HG03159 (cell line): Measurements from ENCODE around the gene EPHB1.

Source experiments
- ATAC-seq: cut with Tn5 transposase; IDR thresholded peaks from one replicate; pipeline ENCODE4 v1.9.1; 2021; ENCODE audit warnings: mild to moderate bottlenecking, moderate library complexity; ENCODE audit not compliant: unreplicated experiment

Gene EPHB1

GRCh38 chr3:135069406-135069805, 274.3 kb downstream of the EPHB1 start:
- ATAC-seq: no peak

DNA sequence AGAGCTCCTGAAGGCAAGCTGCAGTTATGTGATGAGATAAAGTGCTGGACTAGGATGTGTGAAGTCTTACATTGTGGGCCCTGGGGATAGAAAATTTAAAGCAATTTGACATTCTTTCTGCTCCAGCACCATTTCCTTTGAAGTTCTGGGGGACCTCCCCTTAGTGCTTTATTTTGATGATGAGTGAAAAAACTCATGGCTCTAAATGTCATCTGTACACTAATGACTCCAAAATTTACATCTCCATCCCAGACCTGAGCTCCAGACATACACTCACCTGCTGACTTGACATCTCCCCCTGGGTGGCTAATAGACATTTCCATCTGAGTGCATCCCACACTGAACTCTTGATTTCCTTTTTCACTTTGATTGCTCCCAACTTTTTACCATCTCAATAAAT, 276.4 kb downstream of the EPHB1 start:
- no peak for ATAC-seq

DNA sequence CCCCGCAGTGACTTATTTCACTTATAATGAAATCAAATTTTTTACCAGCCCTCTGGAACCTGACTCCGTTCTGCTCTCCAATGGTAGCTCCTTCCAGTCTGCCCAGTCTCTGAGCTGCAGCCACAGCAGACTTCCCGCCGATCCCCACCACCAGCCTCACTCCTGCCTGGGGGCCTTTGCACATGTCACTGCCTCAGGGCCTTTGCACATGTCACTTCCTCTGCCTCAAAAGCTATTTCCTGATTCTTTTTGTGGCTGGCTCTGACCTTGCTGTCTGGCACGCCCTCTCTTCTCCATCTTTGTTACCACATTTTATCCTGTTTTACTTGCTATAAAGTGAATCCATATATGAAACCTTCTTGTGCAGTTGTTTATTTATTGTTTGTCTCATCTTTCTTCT, 277.4 kb downstream of the EPHB1 start:
- ATAC-seq: no peak

DNA sequence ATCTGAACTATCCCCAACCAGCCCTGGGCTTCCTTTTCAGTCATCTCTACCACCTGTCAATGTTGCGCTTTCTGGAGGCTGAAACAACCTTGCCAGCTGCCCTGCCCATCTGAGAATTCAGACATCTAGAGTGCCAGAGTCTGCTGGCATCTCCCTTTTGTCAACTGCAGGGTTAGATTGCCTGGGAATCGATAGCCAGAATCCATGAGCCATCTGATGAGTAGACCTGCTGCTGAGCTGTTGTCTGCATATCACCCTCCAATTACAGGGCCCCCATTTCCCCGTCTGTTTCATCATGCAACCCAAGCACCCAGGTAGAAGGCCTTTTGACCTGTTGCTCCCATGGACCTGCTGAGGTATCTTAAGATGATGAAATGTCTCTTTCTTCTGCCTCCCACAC, 280.1 kb downstream of the EPHB1 start:
- ATAC-seq: no peak

- no peak for ATAC-seq
These were observed 281.3 kb downstream of the EPHB1 start for GRCh38 chr3:135076341-135076740.

DNA sequence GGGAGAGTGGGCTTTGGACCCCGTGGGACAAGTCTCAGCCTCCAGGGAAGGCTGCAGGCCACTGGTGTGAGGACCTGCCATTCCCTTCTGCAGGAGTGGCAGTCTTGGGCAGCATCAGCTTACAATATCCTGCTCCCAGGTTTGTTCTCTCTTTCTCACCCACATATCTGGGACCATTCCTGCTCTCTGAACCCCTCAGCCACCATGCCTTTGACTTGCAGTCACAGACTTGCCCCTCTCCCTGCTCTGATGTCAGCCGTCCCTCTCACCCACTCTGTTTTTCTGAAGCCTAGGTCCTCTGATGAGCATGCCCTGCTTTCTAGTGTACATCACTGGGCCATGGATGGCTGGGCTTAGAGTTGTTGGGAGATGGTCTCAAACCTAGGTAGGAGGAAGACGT, 282.1 kb downstream of the EPHB1 start:
- no peak for ATAC-seq

DNA sequence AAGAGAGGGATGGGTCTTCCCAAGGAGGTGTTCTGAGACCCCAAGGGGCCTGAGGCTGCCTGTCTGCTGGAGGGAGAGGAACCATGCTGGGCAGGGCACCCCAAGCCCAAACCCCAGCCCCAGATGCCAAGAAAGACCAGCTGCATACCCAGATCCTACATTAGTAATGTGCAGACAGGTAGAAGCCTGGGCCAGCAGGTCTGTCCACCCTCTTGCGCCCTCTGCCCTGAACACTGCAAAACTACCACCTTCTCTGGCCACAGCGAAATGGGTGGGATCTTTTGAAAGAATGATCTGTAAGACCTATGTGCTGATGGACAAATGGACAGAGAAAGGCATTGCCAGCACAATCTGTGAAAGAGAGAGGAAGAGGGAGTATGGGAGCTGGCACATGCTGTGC, 283.2 kb downstream of the EPHB1 start:
- ATAC-seq: no peak

DNA sequence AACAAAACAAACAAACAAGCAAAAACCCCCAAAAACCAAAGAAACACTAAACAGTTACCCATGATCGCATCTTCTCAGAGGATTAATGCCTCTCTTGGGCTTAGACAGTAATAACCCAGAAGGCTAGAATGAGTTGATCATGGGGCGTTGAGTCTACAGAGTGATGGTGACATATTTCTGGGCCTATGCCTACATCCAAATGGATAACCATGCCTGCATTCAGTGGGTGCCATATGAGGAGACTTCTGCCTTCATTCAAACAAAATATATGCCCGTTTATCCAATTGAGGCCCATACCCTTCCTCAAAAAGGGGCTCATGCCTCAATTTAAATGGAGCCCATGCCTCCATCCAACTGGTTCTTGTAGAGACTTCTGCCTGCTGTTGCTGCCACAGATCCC, 284.0 kb downstream of the EPHB1 start:
- ATAC-seq: no peak

- no peak for ATAC-seq
These were observed 286.4 kb downstream of the EPHB1 start for GRCh38 chr3:135081451-135081850.

GRCh38 chr3:135081856-135082434, 286.9 kb downstream of the EPHB1 start:
- ATAC-seq: no peak

GRCh38 chr3:135082706-135083105, 287.6 kb downstream of the EPHB1 start:
- no peak for ATAC-seq

DNA sequence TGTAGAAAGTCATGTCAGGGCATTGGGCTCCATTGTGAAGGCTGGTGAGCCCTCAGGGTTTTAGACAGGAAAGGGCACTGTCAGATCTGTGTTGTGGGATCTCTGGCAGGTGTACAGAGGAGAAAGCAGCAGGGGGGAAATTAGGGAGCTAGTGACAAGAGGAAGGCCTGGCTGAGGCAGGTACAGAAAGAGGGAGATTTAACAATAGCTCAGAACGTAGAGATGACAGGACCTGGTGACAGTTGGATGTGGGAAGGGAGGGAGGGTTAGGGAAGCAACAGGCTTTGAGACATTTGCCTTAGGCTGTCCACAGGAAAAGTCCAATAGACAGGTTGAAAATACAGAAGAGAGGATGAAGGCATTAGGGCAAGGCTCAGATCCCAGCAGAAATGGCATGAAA, 288.1 kb downstream of the EPHB1 start:
- no peak for ATAC-seq

- no peak for ATAC-seq
These were observed 288.7 kb downstream of the EPHB1 start for GRCh38 chr3:135083756-135084155.

DNA sequence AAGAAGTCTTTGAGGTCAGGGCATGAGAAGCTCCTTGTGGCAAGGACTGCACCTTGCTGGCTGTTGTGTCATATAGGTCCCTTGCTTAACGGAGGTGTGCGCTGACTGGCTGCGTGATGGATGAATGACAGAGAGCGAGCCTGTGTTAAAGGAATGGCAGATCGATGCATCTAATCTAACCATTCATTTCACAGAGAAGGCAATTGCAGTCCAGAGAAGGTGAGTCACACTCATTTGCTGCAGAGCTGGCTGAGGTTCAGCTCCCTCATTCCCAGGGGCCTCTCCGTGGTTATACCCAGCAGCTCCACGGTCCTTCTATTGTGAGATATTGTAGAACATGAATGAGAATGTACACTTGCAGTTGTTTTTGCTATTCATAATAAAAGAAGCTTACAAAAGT, 289.3 kb downstream of the EPHB1 start:
- no peak for ATAC-seq

DNA sequence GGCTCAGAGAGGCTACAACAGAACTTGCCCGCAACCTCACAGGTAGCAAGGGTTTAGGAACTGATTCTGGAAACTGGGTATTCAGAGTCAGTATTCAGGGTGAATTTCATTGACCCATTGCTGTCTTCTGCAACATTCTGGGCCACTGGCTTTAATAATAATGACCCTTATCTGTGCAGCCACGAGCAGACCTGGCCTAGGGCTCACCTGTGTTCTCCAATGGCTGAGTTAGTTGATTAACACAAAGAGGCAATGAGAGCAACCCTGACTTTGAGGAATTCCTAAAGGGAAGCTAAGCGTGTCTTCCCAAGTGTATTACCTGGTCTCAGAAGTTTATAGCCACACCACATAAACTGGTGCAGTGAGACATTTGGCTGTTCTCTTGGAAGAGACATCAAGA, 289.9 kb downstream of the EPHB1 start:
- ATAC-seq: no peak

GRCh38 chr3:135085652-135086436, 290.8 kb downstream of the EPHB1 start:
- no peak for ATAC-seq

DNA sequence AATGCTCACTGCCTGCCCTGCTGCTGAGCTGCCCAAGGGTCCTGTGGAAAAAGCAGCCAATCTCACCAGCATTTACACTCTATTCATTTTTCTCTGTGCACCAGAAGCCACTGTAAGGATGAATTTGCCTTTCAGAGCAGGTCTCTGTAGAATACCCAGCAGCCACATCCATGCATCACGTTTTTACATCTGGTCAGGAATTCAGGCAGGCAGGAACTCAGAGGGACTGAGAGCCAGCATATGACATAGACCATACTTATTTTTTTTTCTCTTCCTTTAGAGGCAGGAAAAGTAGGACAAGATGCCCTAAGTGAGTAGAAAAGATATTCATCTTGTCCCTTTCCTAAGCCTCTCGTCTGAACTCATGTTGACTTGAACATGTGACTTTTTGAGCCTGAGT, 292.7 kb downstream of the EPHB1 start:
- ATAC-seq: no peak

- no peak for ATAC-seq
These were observed 294.4 kb downstream of the EPHB1 start for GRCh38 chr3:135089451-135089850.

- no peak for ATAC-seq
These were observed 295.1 kb downstream of the EPHB1 start for GRCh38 chr3:135090020-135090717.

DNA sequence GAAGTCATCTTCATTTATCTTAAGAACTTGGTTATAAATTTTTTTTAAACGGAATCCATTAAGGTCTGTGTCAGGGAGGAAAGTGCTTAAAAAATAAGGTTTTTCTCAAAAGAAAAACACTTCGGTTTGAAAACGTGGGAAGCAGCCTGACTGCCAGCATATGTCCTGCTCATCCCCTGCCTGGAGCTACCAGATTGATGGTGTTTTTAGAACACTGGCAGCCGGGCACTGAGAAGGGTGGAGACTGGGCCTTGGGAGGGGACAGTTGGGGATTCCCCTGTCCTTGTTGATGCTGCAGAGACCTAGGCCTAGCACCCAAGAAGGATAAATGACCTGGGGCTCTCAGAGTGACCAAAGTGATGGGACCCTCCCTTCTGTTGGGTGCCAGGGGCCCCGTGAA, 296.9 kb downstream of the EPHB1 start:
- no peak for ATAC-seq

DNA sequence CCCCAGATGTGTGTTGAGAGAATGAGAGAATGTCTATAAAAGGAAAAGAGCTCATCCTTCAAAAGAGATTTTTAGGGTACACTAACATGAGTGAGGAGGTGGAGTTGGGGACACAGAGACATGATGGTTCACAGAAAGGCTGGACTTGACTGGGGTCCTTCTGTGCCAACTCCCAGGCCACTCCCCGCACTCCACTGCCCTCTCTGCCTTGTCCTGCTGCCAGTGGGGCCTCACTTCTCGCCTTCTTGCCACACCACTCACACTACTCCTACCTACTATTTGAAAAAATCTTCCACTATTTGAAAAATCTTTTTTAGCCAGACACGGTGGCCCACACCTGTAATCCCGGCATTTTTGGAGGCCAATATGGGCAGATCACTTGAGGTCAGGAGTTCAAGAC, 298.1 kb downstream of the EPHB1 start:
- no peak for ATAC-seq

DNA sequence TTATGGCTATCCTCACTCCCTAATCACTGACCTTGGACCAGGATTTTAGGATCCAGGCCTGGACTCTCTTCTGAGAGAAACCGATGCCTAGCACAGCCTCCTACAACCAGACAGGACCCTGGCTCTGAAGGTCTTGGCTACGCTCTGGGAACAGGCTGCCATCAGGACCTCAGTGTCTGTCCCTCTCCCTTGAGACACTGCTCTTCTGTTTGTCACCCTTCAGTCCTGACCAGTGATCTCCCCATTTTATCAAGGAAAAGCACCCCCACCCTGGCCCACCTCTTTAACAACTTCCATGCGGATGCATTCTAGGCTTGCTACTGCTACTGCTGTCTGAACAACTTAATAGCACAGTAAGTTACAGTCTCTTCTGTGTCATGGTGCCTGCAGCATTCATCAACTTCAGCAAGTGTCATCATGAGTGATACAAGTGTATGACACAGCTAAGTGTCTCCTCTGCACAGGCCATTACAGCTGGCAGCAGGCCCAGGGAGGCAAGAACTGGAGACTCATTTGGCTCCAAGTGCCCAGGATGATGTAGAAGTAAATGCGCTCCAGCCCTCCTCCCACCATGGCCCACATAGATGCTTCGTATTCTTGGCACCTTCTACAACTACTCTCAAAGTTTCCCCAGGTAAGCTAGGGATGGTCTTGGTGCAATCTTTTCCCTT, 302.4 kb downstream of the EPHB1 start:
- ATAC-seq: no peak
